HG02798 (cell line): ENCODE data around the gene DDOST.

Experiments
- ATAC-seq: cut with Tn5 transposase; IDR thresholded peaks from one replicate; pipeline ENCODE4 v1.9.1; 2021; ENCODE audit warnings: mild to moderate bottlenecking; ENCODE audit not compliant: unreplicated experiment, poor library complexity

DDOST gene

GRCh38 chr1:20602851-20603450, 58.2 kb downstream of the DDOST start:
- ATAC-seq: no peak
